Keratinocyte (primary cell): Measurements from ENCODE around the gene NUDT7. TPM values are rescaled to one million over a fixed set of nuclear protein-coding genes. Genes with fewer than 3 reads are reported as not detected.

ENCODE experiments used
- DNase-seq: peaks from one replicate; pipeline ENCODE4 v3.0.0-alpha.2; 2011; ENCODE audit warnings: low read depth, missing footprints, low spot score
- FAIRE-seq: peaks from 2 replicates; lab custom pipeline; 2011; peaks lifted over from hg19 to GRCh38; lab: Jason Lieb, UNC
- H2AFZ ChIP-seq: 2 replicates; pipeline ENCODE4 v1.6.0; 2012; ENCODE audit warnings: low read length, control low read depth, inconsistent platforms; ENCODE audit not compliant: control insufficient read depth
- H3K27ac ChIP-seq: 2 replicates; pipeline ENCODE4 v1.5.1; 2011; ENCODE audit warnings: low read length; ENCODE audit not compliant: control insufficient read depth, insufficient read depth
- H3K27me3 ChIP-seq: 3 replicates; pipeline ENCODE4 v1.6.0; 2011; ENCODE audit warnings: low read length; ENCODE audit not compliant: control insufficient read depth, insufficient read depth; ENCODE audit errors: extremely low read depth
- H3K36me3 ChIP-seq, 2 experiments: 2 replicates in 1 of 2; 3 replicates in 1 of 2; pipeline ENCODE4 v1.5.1; 2011; ENCODE audit warnings: low read length in 2 of 2, mild to moderate bottlenecking in 1 of 2; ENCODE audit not compliant: control insufficient read depth in 2 of 2, insufficient read depth in 2 of 2; ENCODE audit errors: extremely low read depth in 1 of 2
- H3K4me1 ChIP-seq: 3 replicates; pipeline ENCODE4 v1.5.1; 2011; ENCODE audit warnings: low read length; ENCODE audit not compliant: control insufficient read depth, insufficient read depth; ENCODE audit errors: extremely low read depth
- H3K4me2 ChIP-seq: 3 replicates; pipeline ENCODE4 v1.6.0; 2011; ENCODE audit warnings: low read depth, low read length; ENCODE audit not compliant: control insufficient read depth, insufficient read depth; ENCODE audit errors: extremely low read depth
- H3K4me3 ChIP-seq, 3 experiments: fragments of 200-600 bp in 1 of 3; sonication (generic) in 1 of 3; 2 replicates in 2 of 3; 3 replicates in 1 of 3; pipeline ENCODE4 v1.5.1; 2011 to 2016; ENCODE audit warnings: low read length in 3 of 3, mild to moderate bottlenecking in 3 of 3, control low read depth in 2 of 3, inconsistent platforms in 1 of 3, low read depth in 1 of 3, mixed read lengths in 1 of 3, mixed run types in 1 of 3, moderate library complexity in 1 of 3; ENCODE audit not compliant: control insufficient read depth in 2 of 3, insufficient read depth in 2 of 3; ENCODE audit errors: extremely low read depth in 1 of 3
- H3K79me2 ChIP-seq: 2 replicates; pipeline ENCODE4 v1.6.0; 2012; ENCODE audit warnings: low read length; ENCODE audit not compliant: control insufficient read depth, insufficient read depth
- H3K9ac ChIP-seq: 3 replicates; pipeline ENCODE4 v1.6.0; 2011; ENCODE audit warnings: low read length; ENCODE audit not compliant: control insufficient read depth, insufficient read depth; ENCODE audit errors: extremely low read depth
- H3K9me1 ChIP-seq: 3 replicates; pipeline ENCODE4 v1.6.0; 2011; ENCODE audit warnings: low read length; ENCODE audit not compliant: control insufficient read depth, insufficient read depth; ENCODE audit errors: extremely low read depth
- H3K9me3 ChIP-seq: 2 replicates; pipeline ENCODE4 v1.5.1; 2012; ENCODE audit warnings: low read depth, low read length; ENCODE audit not compliant: control insufficient read depth
- H4K20me1 ChIP-seq: 3 replicates; pipeline ENCODE4 v1.6.0; 2011; ENCODE audit warnings: low read length; ENCODE audit not compliant: control insufficient read depth, insufficient read depth; ENCODE audit errors: extremely low read depth
- EZH2 ChIP-seq: IDR thresholded peaks from one replicate; pipeline ENCODE4 v1.6.1; 2012; ENCODE audit warnings: inconsistent platforms, mild to moderate bottlenecking, low read length, moderate library complexity
- dilution Hi-C: fragments of 300-500 bp; cut with MboI; formaldehyde crosslinking; loops from one replicate; pipeline ENCODE4 v1.7.0; 2020; ENCODE audit warnings: low sequenced_read_pairs; ENCODE audit not compliant: extremely low pct_ligation_motif_present
- polyA plus RNA-seq, 5 experiments: library from polyadenylated mRNA; depleted of rRNA in 3 of 5; stranded (reverse) in 3 of 5; stranded (forward) in 1 of 5; unstranded in 1 of 5; fragments of >200 nt; gene quantifications; 1 replicate in 1 of 5; 2 replicates in 3 of 5; 3 replicates in 1 of 5; pipeline versions ENCODE4 v1.2.1 to v1.2.3, GENCODE V29; 2011 to 2012; ENCODE audit warnings: missing spikeins in 2 of 5, low read depth in 1 of 5, low replicate concordance in 1 of 5
- TF ChIP-seq, protein P1 (sequence below), 3 experiments: IDR thresholded peaks in 1 of 3; conservative IDR thresholded peaks in 1 of 3; optimal IDR thresholded peaks in 1 of 3; 2 replicates in 2 of 3; 3 replicates in 1 of 3; pipeline versions ENCODE3 to v1.5.1; 2011; ENCODE audit warnings: low read length in 3 of 3, mild to moderate bottlenecking in 3 of 3, moderate library complexity in 2 of 3, control low read depth in 1 of 3, inconsistent platforms in 1 of 3; ENCODE audit not compliant: insufficient read depth in 2 of 3; ENCODE audit errors: extremely low read depth in 1 of 3

The NUDT7 gene
- polyA plus RNA-seq, 1 donor (not counting 4 experiments of a cell fraction or from before 2014, with no cell fraction given): 14.6 TPM

DNA sequence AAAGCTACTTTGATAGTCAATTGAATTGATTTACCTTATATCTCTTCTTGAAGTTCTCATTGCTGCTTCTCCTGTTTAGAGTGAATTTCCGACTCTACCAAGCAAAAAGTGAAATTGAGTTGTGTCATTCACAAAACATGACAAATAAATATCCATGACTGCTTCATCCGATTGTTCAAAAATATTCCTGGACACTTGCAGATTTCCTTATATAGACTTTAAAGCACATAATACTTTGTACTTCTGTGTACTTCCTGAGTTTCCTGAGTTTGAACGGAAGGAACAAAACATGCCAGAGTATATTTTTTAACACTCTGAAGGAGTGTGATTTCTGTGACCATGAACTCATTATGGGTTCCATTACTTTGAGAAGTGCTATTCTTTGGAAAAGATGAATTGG lies 45.5 kb downstream of the NUDT7 start:
- Histone ChIP-seq H3K9me1 (no peaks in the 10 kb centered on the region), H2AFZ (no peak overlapping the region), H3K27ac (no peak overlapping the region), H3K27me3 (no peaks in the 10 kb centered on the region), H3K4me2 (no peak overlapping the region), H3K9ac (no peak overlapping the region), H3K36me3 (no peaks in the 10 kb centered on the region), H3K4me1 (no peaks in the 10 kb centered on the region), H3K4me3 (no peak overlapping the region), H4K20me1 (no peaks in the 10 kb centered on the region), H3K9me3 (no peaks in the 10 kb centered on the region), H3K79me2 (no peaks in the 10 kb centered on the region)
- DNase-seq (no peak), FAIRE-seq (no peak)
- dilution Hi-C loops: no loop called here
- TF ChIP-seq, protein P1, sequence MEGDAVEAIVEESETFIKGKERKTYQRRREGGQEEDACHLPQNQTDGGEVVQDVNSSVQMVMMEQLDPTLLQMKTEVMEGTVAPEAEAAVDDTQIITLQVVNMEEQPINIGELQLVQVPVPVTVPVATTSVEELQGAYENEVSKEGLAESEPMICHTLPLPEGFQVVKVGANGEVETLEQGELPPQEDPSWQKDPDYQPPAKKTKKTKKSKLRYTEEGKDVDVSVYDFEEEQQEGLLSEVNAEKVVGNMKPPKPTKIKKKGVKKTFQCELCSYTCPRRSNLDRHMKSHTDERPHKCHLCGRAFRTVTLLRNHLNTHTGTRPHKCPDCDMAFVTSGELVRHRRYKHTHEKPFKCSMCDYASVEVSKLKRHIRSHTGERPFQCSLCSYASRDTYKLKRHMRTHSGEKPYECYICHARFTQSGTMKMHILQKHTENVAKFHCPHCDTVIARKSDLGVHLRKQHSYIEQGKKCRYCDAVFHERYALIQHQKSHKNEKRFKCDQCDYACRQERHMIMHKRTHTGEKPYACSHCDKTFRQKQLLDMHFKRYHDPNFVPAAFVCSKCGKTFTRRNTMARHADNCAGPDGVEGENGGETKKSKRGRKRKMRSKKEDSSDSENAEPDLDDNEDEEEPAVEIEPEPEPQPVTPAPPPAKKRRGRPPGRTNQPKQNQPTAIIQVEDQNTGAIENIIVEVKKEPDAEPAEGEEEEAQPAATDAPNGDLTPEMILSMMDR (optimal IDR thresholded peaks at IDR 0.05 in 1 of 3, IDR thresholded peaks at IDR 0.05 in 1 of 3, conservative IDR thresholded peaks at IDR 0.05 in 1 of 3; ENCODE audit: extremely low read depth in 1 of 3, insufficient read depth in 2 of 3, low read length in 3 of 3): no peak
- no peak for TF ChIP-seq EZH2

- Histone ChIP-seq H4K20me1 (no peaks in the 10 kb centered on the region), H3K9me1 (no peaks in the 10 kb centered on the region), H3K27ac (no peak overlapping the region), H3K9ac (no peak overlapping the region), H3K79me2 (no peaks in the 10 kb centered on the region), H3K4me2 (no peak overlapping the region), H3K27me3 (no peaks in the 10 kb centered on the region), H2AFZ (no peak overlapping the region), H3K4me1 (peaks cover 4% of the 10 kb centered on the region), H3K36me3 (no peaks in the 10 kb centered on the region), H3K4me3 (no peak overlapping the region), H3K9me3 (no peaks in the 10 kb centered on the region)
- FAIRE-seq: no peak
- DNase-seq: no peak
- dilution Hi-C loops: no loop called here
- no peak for TF ChIP-seq EZH2
- TF ChIP-seq, protein P1 (optimal IDR thresholded peaks at IDR 0.05 in 1 of 3, IDR thresholded peaks at IDR 0.05 in 1 of 3, conservative IDR thresholded peaks at IDR 0.05 in 1 of 3; ENCODE audit: extremely low read depth in 1 of 3, insufficient read depth in 2 of 3, low read length in 3 of 3): no peak
Measured at GRCh38 chr16:77775911-77776909, 53.9 kb downstream of the NUDT7 start.
